ENCODE data around the gene ELF1.
"Not testable (repeated sequence)": the region's sequence is repeated elsewhere in the genome, so short reads cannot be mapped to it uniquely, and the experiment has no call there.

ELF1 gene

DNA sequence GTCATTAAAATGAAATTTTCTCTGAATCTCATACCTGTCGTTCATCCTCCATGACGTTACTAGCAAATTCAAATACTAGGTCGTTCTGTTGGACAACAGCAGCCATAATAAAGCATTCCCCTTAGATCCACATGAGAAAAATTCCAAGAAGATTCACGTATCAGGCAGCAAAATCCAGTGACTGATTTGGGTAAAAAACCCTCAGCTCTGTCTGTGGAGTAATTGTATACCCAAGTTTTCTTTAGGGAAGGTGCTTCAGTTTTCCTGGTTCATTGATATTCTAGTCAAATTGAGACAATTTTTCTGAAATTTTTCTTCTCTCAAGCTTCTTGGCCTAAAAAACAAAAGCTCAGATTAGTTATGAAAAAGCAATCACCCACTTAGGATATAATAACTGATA is 37.2 kb downstream of the ELF1 start:
- Histone ChIP-seq H3K27ac (ENCODE audit: insufficient read depth, low read depth, low read length, poor library complexity, severe bottlenecking) (no peak overlapping the region), H3K27me3 (ENCODE audit: control insufficient read depth, insufficient read depth, low read length, poor library complexity, severe bottlenecking) (no peaks in the 10 kb centered on the region), H3K4me1 (ENCODE audit: control insufficient read depth, insufficient read depth, low read length) (no peaks in the 10 kb centered on the region), H3K36me3 (ENCODE audit: control insufficient read depth, insufficient read depth, low read length) (no peaks in the 10 kb centered on the region), H3K9me3 (ENCODE audit: control insufficient read depth, low read length) (no peaks in the 10 kb centered on the region), H3K4me3 (ENCODE audit: insufficient read depth, low read depth, low read length) (no peak overlapping the region)
- WGBS, 2 experiments = 88 to 92% methylated on average over 4 of the region's 4 CpGs

DNA sequence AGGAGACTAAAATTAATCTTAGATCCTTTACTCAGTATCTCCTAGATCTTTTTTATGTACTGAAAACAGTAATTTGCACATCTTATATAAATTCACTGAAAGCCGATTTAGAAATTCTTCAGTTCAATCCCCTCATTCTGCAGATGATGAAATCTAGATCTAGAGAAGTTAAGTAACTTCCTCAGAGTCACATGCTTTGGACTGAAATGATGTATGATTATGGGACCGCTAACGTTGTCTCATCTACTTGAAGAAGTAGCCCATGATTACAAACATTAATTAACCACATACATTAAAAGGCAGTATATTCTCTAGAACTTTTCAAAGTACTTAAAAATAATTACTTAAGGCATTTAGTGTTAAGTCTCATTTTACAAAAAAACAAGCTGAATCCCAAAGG is 37.8 kb downstream of the ELF1 start:
- Histone ChIP-seq H3K9me3 (ENCODE audit: control insufficient read depth, low read length) (no peaks in the 10 kb centered on the region), H3K36me3 (ENCODE audit: control insufficient read depth, insufficient read depth, low read length) (no peaks in the 10 kb centered on the region), H3K27ac (ENCODE audit: insufficient read depth, low read depth, low read length, poor library complexity, severe bottlenecking) (no peak overlapping the region), H3K27me3 (ENCODE audit: control insufficient read depth, insufficient read depth, low read length, poor library complexity, severe bottlenecking) (no peaks in the 10 kb centered on the region), H3K4me1 (ENCODE audit: control insufficient read depth, insufficient read depth, low read length) (no peaks in the 10 kb centered on the region), H3K4me3 (ENCODE audit: insufficient read depth, low read depth, low read length) (no peak overlapping the region)
- 86 to 100% methylated on average over 1 of the region's 3 CpGs for WGBS, 2 experiments

DNA sequence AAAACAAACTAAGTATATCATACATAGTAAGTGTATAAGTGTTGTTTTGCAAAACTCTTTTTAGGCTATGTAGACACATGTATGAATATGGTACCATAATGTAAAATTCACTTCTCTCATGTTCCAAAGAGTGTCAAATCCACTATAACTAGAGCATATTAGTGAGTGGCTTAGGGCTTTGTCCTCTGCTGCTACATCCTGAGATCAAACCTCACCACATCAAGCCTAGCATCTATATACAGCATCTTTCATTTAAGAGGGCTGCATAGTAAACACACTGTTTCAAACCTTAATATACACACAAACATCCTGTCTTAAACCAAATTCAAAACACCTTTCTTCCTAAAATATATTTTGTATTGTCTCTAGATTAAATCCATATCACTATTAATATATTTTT is 38.7 kb downstream of the ELF1 start:
- Histone ChIP-seq H3K27ac (ENCODE audit: insufficient read depth, low read depth, low read length, poor library complexity, severe bottlenecking) (no peak overlapping the region), H3K4me3 (ENCODE audit: insufficient read depth, low read depth, low read length) (no peak overlapping the region), H3K36me3 (ENCODE audit: control insufficient read depth, insufficient read depth, low read length) (no peaks in the 10 kb centered on the region), H3K27me3 (ENCODE audit: control insufficient read depth, insufficient read depth, low read length, poor library complexity, severe bottlenecking) (no peaks in the 10 kb centered on the region), H3K4me1 (ENCODE audit: control insufficient read depth, insufficient read depth, low read length) (no peaks in the 10 kb centered on the region), H3K9me3 (ENCODE audit: control insufficient read depth, low read length) (no peaks in the 10 kb centered on the region)

DNA sequence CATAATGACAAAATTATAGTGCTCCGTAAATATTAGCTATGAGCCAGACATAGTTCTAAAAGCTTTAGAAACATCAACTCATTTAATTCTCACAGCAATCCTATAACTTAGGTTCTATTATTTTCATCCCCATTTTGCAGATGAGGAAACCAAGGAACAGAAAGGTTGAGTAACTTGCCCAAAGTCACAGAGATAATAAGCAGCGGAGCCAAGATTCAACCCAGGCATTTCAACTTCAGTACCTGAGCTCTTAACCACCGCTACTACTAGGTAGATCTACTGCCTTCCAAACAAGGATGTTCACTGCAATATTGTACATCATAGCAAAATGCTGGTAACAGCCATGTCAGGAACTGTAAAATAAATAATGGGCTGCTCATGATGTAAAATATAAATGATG is 39.9 kb downstream of the ELF1 start:
- H3K36me3 ChIP-seq (ENCODE audit: control insufficient read depth, insufficient read depth, low read length) = no peaks in the 10 kb centered on the region
- H3K9me3 ChIP-seq (ENCODE audit: control insufficient read depth, low read length) = no peaks in the 10 kb centered on the region
- WGBS, 2 experiments = 93 to 98% methylated on average over 3 of the region's 3 CpGs
- no peaks in the 10 kb centered on the region for H3K4me1 ChIP-seq (ENCODE audit: control insufficient read depth, insufficient read depth, low read length)
- H3K4me3 ChIP-seq (ENCODE audit: insufficient read depth, low read depth, low read length) = no peak overlapping the region
- H3K27ac ChIP-seq (ENCODE audit: insufficient read depth, low read depth, low read length, poor library complexity, severe bottlenecking) = no peak overlapping the region
- no peaks in the 10 kb centered on the region for H3K27me3 ChIP-seq (ENCODE audit: control insufficient read depth, insufficient read depth, low read length, poor library complexity, severe bottlenecking)

DNA sequence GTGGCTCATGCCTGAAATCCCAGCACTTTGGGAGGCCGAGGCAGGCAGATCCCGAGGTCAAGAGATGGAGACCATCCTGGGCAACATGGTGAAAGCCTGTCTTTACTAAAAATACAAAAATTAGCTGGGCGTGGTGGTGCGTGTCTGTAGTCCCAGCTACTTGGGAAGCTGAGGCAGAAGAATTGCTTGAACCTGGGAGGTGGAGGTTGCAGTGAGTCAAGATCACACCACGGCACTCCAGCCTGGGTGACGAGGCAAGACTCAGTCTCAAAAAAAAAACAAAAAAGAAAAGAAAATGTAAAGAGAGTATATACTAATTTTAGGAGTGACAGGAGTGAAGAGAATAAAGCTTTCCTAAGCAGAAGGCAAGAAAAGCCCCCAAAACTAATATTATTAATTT is 41.0 kb downstream of the ELF1 start:
- H3K36me3 ChIP-seq (ENCODE audit: control insufficient read depth, insufficient read depth, low read length); H3K4me1 ChIP-seq (ENCODE audit: control insufficient read depth, insufficient read depth, low read length): not testable (repeated sequence)
- 95 to 97% methylated on average over 6 of the region's 6 CpGs for WGBS, 2 experiments

DNA sequence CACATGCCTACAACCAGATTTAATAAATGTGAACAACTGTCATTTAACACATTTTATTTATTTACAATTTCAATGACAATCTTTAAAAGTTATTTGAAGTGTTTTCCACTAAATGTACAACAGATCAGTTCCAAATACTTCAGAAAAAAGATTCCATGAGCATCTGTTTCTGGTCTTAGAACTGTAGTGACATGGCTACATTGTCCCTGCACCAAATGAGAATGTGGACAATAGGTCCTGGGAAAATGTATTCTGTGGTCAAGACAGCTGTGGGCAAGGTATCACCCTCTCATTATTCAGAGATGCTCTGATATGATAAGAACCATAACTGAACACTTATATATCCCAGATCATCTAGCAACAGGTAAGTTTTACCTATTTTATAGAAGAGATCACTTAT is 43.7 kb downstream of the ELF1 start:
- no peak overlapping the region for H3K27ac ChIP-seq (ENCODE audit: insufficient read depth, low read depth, low read length, poor library complexity, severe bottlenecking)
- H3K36me3 ChIP-seq (ENCODE audit: control insufficient read depth, insufficient read depth, low read length) = no peaks in the 10 kb centered on the region
- no peak overlapping the region for H3K4me3 ChIP-seq (ENCODE audit: insufficient read depth, low read depth, low read length)
- no peaks in the 10 kb centered on the region for H3K9me3 ChIP-seq (ENCODE audit: control insufficient read depth, low read length)
- no peaks in the 10 kb centered on the region for H3K27me3 ChIP-seq (ENCODE audit: control insufficient read depth, insufficient read depth, low read length, poor library complexity, severe bottlenecking)
- no peaks in the 10 kb centered on the region for H3K4me1 ChIP-seq (ENCODE audit: control insufficient read depth, insufficient read depth, low read length)

More for the DNA sequence above, 41.0 kb downstream of the ELF1 start:
- H3K9me3 ChIP-seq (ENCODE audit: control insufficient read depth, low read length); H3K4me3 ChIP-seq (ENCODE audit: insufficient read depth, low read depth, low read length); H3K27ac ChIP-seq (ENCODE audit: insufficient read depth, low read depth, low read length, poor library complexity, severe bottlenecking); H3K27me3 ChIP-seq (ENCODE audit: control insufficient read depth, insufficient read depth, low read length, poor library complexity, severe bottlenecking): not testable (repeated sequence)

DNA sequence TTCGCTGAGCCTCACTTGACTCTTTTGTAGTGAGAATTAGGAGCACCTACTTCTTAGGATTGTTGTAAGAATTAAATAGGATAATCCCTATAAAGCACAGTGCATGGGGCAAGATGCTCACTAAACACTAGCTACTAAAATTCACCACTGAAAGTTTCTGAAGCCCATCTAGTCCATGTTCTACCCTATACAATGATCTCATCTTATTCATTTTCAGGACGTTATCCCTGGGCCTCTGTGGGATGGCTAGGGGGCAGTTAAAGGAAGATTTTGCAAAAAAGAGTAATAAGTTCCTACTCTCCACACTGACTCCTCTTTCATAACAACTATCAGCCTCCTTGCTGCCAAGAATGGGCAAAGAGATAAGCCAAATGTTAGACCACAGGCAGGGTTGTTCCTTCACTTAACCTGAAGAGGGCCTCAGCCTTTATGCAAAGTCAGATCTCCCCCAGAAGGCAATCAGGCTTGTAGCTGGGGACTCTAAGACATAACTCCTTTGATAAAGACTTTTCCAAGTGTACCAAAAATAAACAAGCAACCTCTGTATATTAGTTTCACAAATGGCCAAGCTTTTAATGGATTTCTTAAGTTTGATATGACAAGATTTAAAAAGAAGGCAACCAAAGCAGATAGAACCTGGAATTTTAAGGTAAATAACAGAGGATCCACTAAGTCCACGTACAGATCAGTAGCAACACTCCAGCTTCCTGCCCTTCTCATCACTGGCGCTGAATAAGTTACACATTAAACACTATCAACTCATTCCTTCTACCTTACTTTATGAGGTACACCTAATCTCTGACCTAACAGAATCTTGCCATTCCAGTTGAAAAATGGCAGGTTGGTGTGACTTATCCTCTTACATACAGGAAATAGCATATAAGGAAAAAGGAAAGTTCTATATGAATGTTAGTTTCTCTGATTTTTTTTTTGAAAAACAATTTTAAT is 44.4 kb downstream of the ELF1 start:
- no peak overlapping the region for H3K4me3 ChIP-seq (ENCODE audit: insufficient read depth, low read depth, low read length)
- H3K27me3 ChIP-seq (ENCODE audit: control insufficient read depth, insufficient read depth, low read length, poor library complexity, severe bottlenecking) = no peaks in the 10 kb centered on the region
- H3K36me3 ChIP-seq (ENCODE audit: control insufficient read depth, insufficient read depth, low read length) = no peaks in the 10 kb centered on the region
- WGBS, 2 experiments = 54 to 59% methylated on average over 3 to 4 of the region's 4 CpGs
- H3K27ac ChIP-seq (ENCODE audit: insufficient read depth, low read depth, low read length, poor library complexity, severe bottlenecking) = no peak overlapping the region
- H3K9me3 ChIP-seq (ENCODE audit: control insufficient read depth, low read length) = no peaks in the 10 kb centered on the region
- no peaks in the 10 kb centered on the region for H3K4me1 ChIP-seq (ENCODE audit: control insufficient read depth, insufficient read depth, low read length)

DNA sequence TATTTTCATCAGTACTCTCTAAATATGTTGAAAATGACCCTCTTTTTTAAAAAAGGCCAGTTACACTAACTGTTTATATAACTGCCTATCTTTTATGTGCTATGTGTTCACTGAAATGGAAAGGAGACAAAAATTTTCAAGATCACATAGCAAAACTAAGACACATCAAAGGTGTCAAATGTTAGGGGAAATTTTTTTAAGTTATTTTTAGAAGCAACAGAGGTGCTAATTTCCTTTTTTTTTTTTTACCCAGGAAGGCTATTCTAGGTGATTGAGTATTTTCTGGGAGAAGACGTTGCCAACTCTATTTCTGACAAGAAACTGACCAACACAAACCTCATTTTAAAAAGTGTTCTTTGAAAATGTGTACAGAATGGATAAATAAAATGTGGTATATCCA is 45.7 kb downstream of the ELF1 start:
- no peaks in the 10 kb centered on the region for H3K27me3 ChIP-seq (ENCODE audit: control insufficient read depth, insufficient read depth, low read length, poor library complexity, severe bottlenecking)
- H3K27ac ChIP-seq (ENCODE audit: insufficient read depth, low read depth, low read length, poor library complexity, severe bottlenecking) = no peak overlapping the region
- no peaks in the 10 kb centered on the region for H3K9me3 ChIP-seq (ENCODE audit: control insufficient read depth, low read length)
- no peaks in the 10 kb centered on the region for H3K36me3 ChIP-seq (ENCODE audit: control insufficient read depth, insufficient read depth, low read length)
- WGBS, 2 experiments = no CpG with 5 or more reads among the region's 1 CpG
- H3K4me1 ChIP-seq (ENCODE audit: control insufficient read depth, insufficient read depth, low read length) = no peaks in the 10 kb centered on the region
- no peak overlapping the region for H3K4me3 ChIP-seq (ENCODE audit: insufficient read depth, low read depth, low read length)

DNA sequence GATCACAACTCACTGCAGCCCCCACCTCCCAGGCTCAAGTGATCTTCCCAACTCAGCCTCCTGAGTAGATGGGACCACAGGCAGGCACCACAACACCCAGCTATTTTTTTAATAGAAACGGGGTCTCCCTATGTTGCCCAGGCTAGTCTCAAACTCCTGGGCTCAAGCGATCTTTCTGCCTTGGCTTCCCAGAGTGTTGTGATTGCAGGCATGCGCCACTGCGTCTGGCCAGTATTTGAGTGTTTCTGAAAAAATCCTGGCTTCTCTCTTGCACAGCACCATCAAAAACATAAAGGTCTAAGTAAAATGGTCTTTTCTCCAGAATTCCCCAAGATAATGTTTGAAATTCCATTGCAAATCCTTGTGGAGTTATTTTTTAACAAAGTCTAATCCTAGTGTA is 47.8 kb downstream of the ELF1 start:
- H3K36me3 ChIP-seq (ENCODE audit: control insufficient read depth, insufficient read depth, low read length) = no peaks in the 10 kb centered on the region
- H3K4me1 ChIP-seq (ENCODE audit: control insufficient read depth, insufficient read depth, low read length) = no peaks in the 10 kb centered on the region
- H3K9me3 ChIP-seq (ENCODE audit: control insufficient read depth, low read length) = no peaks in the 10 kb centered on the region
- no peak overlapping the region for H3K27ac ChIP-seq (ENCODE audit: insufficient read depth, low read depth, low read length, poor library complexity, severe bottlenecking)
- 89 to 95% methylated on average over 4 of the region's 4 CpGs for WGBS, 2 experiments
- H3K27me3 ChIP-seq (ENCODE audit: control insufficient read depth, insufficient read depth, low read length, poor library complexity, severe bottlenecking) = no peaks in the 10 kb centered on the region
- H3K4me3 ChIP-seq (ENCODE audit: insufficient read depth, low read depth, low read length) = no peak overlapping the region

DNA sequence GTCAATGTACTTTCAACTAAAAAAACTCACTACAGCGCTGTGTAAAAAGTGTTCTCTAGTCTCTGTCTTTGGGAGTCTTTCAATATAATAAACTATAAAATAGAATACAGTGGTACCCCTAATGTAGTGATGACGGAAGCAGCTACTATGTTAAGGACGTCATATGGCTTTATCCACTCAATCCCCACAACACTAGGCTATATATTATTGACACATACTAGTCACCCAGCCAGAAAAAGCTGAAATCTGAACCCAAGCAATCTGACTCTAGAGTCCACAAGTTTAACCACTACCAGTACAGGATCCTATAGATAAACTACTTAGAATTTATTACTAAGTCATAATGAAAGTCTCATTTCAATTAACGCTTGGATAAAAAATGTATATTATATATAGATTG is 48.3 kb downstream of the ELF1 start:
- Histone ChIP-seq H3K27ac (ENCODE audit: insufficient read depth, low read depth, low read length, poor library complexity, severe bottlenecking) (no peak overlapping the region), H3K4me1 (ENCODE audit: control insufficient read depth, insufficient read depth, low read length) (no peaks in the 10 kb centered on the region), H3K36me3 (ENCODE audit: control insufficient read depth, insufficient read depth, low read length) (no peaks in the 10 kb centered on the region), H3K4me3 (ENCODE audit: insufficient read depth, low read depth, low read length) (no peak overlapping the region), H3K9me3 (ENCODE audit: control insufficient read depth, low read length) (no peaks in the 10 kb centered on the region), H3K27me3 (ENCODE audit: control insufficient read depth, insufficient read depth, low read length, poor library complexity, severe bottlenecking) (no peaks in the 10 kb centered on the region)
- 93 to 96% methylated on average over 2 of the region's 4 CpGs for WGBS, 2 experiments
